ACC112 (cell line): ENCODE data around the gene OR8B3.

Source experiments
- H2AFZ ChIP-seq: fragments of 200-600 bp; sonication (generic); one replicate; pipeline ENCODE4 v1.6.0; 2017; ENCODE audit warnings: antibody characterized with exemption, low read length; ENCODE audit not compliant: unreplicated experiment
- H3K27ac ChIP-seq: fragments of 200-600 bp; sonication (generic); 2 replicates; pipeline ENCODE4 v1.5.1; 2014; ENCODE audit warnings: low read depth, mild to moderate bottlenecking, antibody characterized with exemption, low read length, moderate library complexity
- H3K27me3 ChIP-seq: fragments of 200-600 bp; sonication (generic); 2 replicates; pipeline ENCODE4 v1.6.1; 2014; ENCODE audit warnings: mild to moderate bottlenecking, antibody characterized with exemption, low read length, moderate library complexity, mixed read lengths; ENCODE audit not compliant: insufficient read depth
- H3K36me3 ChIP-seq: fragments of 200-600 bp; sonication (generic); 2 replicates; pipeline ENCODE4 v1.6.1; 2016; ENCODE audit warnings: mild to moderate bottlenecking, antibody characterized with exemption, low read length, moderate library complexity, mixed read lengths; ENCODE audit not compliant: insufficient read depth
- H3K4me1 ChIP-seq: fragments of 200-600 bp; sonication (generic); one replicate; pipeline ENCODE4 v1.6.1; 2016; ENCODE audit warnings: low read length, mixed read lengths; ENCODE audit not compliant: insufficient read depth, unreplicated experiment, control insufficient read depth
- H3K4me3 ChIP-seq: fragments of 200-600 bp; sonication (generic); 2 replicates; pipeline ENCODE4 v1.5.1; 2014; ENCODE audit warnings: mild to moderate bottlenecking, low read depth, low read length
- H3K79me2 ChIP-seq: fragments of 200-600 bp; sonication (generic); one replicate; pipeline ENCODE4 v1.6.0; 2016; ENCODE audit warnings: low read length; ENCODE audit not compliant: control insufficient read depth, unreplicated experiment, insufficient read depth

The OR8B3 gene

DNA sequence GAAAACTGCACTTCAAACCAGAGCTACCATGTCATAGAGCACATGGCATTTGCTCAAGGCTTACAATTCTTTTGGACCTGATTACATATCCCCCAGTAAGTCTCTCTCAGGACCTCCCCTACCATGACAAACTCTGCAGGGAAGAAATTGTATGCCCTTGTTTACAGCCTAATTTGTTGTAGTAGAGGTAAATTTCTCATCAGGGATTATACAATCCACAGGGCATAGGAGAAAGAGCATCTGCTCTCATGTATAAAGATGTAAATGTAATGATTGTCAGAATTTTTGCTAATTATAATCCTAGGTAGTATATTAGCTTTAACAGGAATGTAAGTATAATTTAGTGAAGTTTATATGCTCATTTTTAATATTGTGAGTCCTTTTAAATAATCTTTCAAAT is at the start of gene OR8B3:
OR8B3 (minus strand) TSS at position 101 of the 400 bp plus-strand sequence. CDS start 1,673 bp downstream, outside the sequence.
- no peak within 1 kb of the TSS for H3K4me3 ChIP-seq
- no peaks in the 10 kb centered on the region for H3K27me3 ChIP-seq
- no peaks in the 10 kb centered on the region for H3K36me3 ChIP-seq
- no peaks in the 10 kb centered on the region for H3K79me2 ChIP-seq
- H3K4me1 ChIP-seq, result no peaks in the 10 kb centered on the region
- no peak within 1 kb of the TSS for H2AFZ ChIP-seq
- H3K27ac ChIP-seq, result no peak within 1 kb of the TSS

GRCh38 chr11:124446916-124447315 is 48.1 kb upstream of the OR8B3 start:
- Histone ChIP-seq H3K27ac (no peak overlapping the region), H3K36me3 (no peaks in the 10 kb centered on the region), H3K27me3 (peaks cover 36% of the 10 kb centered on the region), H3K4me1 (no peaks in the 10 kb centered on the region), H3K79me2 (no peaks in the 10 kb centered on the region), H3K4me3 (no peak overlapping the region), H2AFZ (no peak overlapping the region)

DNA sequence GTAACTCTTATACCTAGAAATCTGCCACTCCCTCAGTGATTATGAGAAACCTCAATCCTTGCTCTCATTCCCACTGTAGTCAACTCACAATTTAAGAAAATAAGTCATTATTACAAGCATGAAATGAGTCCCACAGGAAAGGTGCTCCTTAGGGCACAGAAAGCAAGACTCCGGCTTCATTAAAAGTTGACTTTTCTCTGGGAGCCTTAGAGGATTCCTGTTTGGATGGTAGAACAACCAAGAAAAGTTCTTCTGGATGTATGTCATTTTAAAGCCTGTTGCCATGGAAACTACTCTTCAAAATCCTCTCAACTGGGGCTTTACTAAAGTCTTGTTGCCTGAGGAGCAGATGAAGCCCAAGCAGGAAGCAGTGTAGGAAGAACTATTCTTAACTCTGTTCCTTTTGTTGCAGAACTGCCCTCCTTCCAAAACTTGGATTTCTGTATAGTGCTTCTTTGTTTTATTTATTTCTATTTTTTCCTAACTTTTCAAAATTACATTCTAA is 46.9 kb upstream of the OR8B3 start, which contains the start of gene OR8B8:
OR8B8 (minus strand) TSS at position 51 of the 505 bp plus-strand sequence. CDS start 4,611 bp downstream, outside the sequence.
- Histone ChIP-seq H3K27me3 (peaks cover 48% of the 10 kb centered on the region), H3K79me2 (no peaks in the 10 kb centered on the region), H3K4me3 (no peak within 1 kb of the TSS), H3K36me3 (no peaks in the 10 kb centered on the region), H2AFZ (no peak within 1 kb of the TSS), H3K27ac (no peak within 1 kb of the TSS), H3K4me1 (no peaks in the 10 kb centered on the region)

DNA sequence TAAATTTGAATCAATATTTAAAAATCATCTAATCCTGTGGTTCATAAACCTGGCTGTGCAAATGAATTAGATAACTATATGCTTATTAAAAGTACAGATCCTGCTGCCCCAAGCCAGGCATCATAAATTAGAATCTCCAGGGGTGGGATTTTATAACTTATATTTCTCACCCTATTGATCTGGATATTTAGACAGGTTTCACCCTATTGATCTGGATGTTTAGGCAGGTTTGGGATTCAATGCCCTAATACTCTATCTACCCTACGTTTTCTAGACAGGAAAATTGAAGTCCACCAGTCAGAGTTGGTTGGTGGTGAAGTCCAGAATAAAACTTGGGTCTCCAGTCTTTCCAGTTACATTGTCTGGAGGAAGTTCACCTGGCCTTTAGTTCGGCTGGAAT is 44.0 kb upstream of the OR8B3 start:
- Histone ChIP-seq H3K79me2 (no peaks in the 10 kb centered on the region), H3K4me1 (no peaks in the 10 kb centered on the region), H3K36me3 (no peaks in the 10 kb centered on the region), H3K27me3 (peaks cover 76% of the 10 kb centered on the region), H3K27ac (no peak overlapping the region), H2AFZ (no peak overlapping the region), H3K4me3 (no peak overlapping the region)

DNA sequence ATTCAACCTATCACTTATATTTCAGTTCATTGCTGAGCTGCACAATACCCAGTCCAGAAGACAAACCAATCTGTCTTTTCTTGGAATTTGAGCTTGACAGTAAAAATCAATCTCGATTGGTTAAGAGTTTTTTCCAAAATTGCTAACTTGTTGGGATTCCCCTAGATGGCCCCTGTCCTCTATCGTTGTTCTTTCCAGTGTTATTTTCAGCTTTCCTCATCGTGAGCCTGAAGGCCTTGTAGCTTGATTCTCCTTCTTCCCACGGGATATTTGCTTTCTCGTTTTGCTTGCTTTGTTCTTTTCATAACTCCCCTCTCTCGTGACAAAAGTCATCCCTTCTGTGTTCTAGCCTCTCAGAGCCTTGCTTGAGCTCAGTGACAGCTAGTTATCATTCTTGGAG is 43.6 kb upstream of the OR8B3 start:
- H2AFZ ChIP-seq, result no peak overlapping the region
- H3K4me3 ChIP-seq, result no peak overlapping the region
- no peak overlapping the region for H3K27ac ChIP-seq
- H3K27me3 ChIP-seq, result peaks cover 78% of the 10 kb centered on the region
- no peaks in the 10 kb centered on the region for H3K36me3 ChIP-seq
- no peaks in the 10 kb centered on the region for H3K79me2 ChIP-seq
- H3K4me1 ChIP-seq, result no peaks in the 10 kb centered on the region

DNA sequence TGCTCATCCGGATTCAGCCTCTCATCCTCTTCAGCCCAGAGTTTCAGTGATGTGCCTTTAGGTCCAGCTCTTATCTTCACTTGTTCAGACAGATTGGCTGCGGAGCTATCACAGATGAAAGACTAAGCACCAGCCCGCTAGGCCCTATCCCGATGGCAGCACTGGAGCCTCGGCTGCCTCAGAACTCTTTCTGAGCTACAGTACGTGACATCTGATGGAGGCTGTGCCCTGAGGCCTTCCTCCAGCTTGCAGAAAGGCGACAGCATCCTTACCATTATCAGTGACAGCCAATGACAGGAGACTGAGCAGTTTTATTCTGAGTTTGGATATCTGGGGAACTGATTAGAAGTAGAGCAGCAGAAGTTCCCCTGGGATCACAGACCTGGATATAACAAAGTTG is 42.7 kb upstream of the OR8B3 start:
- Histone ChIP-seq H3K79me2 (no peaks in the 10 kb centered on the region), H3K4me1 (no peaks in the 10 kb centered on the region), H3K27me3 (peaks cover 85% of the 10 kb centered on the region), H2AFZ (no peak overlapping the region), H3K4me3 (no peak overlapping the region), H3K36me3 (no peaks in the 10 kb centered on the region), H3K27ac (no peak overlapping the region)

GRCh38 chr11:124441081-124441480 is 42.3 kb upstream of the OR8B3 start:
- Histone ChIP-seq H3K36me3 (no peaks in the 10 kb centered on the region), H3K27me3 (peaks cover 89% of the 10 kb centered on the region), H2AFZ (no peak overlapping the region), H3K4me3 (no peak overlapping the region), H3K4me1 (no peaks in the 10 kb centered on the region), H3K27ac (no peak overlapping the region), H3K79me2 (no peaks in the 10 kb centered on the region)

DNA sequence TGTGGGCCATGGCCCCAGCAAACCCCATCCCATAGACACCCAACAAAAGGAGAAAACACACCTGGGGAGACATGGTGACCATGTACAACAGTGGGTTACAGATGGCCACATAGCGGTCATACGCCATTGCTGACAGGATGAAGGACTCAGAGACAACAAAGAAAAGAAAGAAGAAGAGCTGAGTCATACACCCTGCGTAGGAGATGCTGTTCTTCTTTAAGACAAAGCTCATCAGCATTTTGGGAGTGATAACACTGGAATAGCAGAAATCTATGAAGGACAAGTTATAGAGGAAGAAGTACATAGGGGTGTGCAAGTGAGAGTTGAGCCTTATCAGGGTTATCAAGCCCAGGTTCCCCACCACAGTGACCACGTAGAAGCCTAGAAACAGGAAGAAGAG is 41.8 kb upstream of the OR8B3 start:
- Histone ChIP-seq H2AFZ (no peak overlapping the region), H3K4me1 (no peaks in the 10 kb centered on the region), H3K79me2 (no peaks in the 10 kb centered on the region), H3K4me3 (no peak overlapping the region), H3K27ac (no peak overlapping the region), H3K27me3 (peaks cover 89% of the 10 kb centered on the region), H3K36me3 (no peaks in the 10 kb centered on the region)

DNA sequence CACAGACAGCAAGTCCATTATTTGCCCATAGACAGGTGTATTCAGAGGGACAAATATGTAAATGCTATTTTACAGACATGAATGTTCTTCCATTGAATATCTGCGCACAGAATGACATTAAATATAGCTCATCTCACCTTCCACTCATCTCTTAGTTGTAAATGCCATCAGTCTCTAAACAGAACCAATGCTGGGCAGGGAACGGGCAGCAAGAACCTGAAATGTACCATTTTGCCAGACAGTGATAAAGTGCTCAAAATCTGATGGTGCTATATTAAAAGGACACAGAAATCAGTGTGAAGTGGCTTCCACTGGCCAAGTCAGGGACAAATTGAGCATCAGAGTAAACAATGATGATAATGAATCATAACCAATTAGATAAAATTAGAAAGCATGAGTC is 35.9 kb upstream of the OR8B3 start:
- Histone ChIP-seq H3K27me3 (peaks cover 77% of the 10 kb centered on the region), H3K36me3 (no peaks in the 10 kb centered on the region), H3K27ac (no peak overlapping the region), H3K4me3 (no peak overlapping the region), H3K4me1 (no peaks in the 10 kb centered on the region), H3K79me2 (no peaks in the 10 kb centered on the region), H2AFZ (no peak overlapping the region)

GRCh38 chr11:124429599-124429998 is 30.8 kb upstream of the OR8B3 start:
- Histone ChIP-seq H3K79me2 (no peaks in the 10 kb centered on the region), H3K4me3 (no peak overlapping the region), H2AFZ (no peak overlapping the region), H3K27ac (no peak overlapping the region), H3K36me3 (no peaks in the 10 kb centered on the region), H3K27me3 (peaks cover 49% of the 10 kb centered on the region), H3K4me1 (no peaks in the 10 kb centered on the region)

GRCh38 chr11:124424384-124424921 is 25.6 kb upstream of the OR8B3 start, which contains the start of gene OR8B4:
OR8B4 (minus strand) TSS chr11:124424871; CDS start chr11:124424871, 0 bp downstream.
- Histone ChIP-seq H3K79me2 (no peaks in the 10 kb centered on the region), H3K4me1 (no peaks in the 10 kb centered on the region), H3K27me3 (peaks cover 58% of the 10 kb centered on the region)

More at GRCh38 chr11:124424384-124424921, 25.6 kb upstream of the OR8B3 start, which contains the start of gene OR8B4:
- H2AFZ ChIP-seq, result no peak within 1 kb of the TSS
- H3K27ac ChIP-seq, result no peak within 1 kb of the TSS
- H3K36me3 ChIP-seq, result no peaks in the 10 kb centered on the region
- no peak within 1 kb of the TSS for H3K4me3 ChIP-seq
